Stimulated activated naive CD4-positive, alpha-beta T cell (primary cell): ENCODE measurements around the gene PSG1.
"Not testable (repeated sequence)": the region's sequence is repeated elsewhere in the genome, so short reads cannot be mapped to it uniquely, and the experiment has no call there.

Source experiments
- DNase-seq, 6 experiments: peaks; one replicate each; lab custom pipeline; 2025; lab: John Stamatoyannopoulos, UW

The PSG1 gene

GRCh38 chr19:42879613-42880012 is at the start of gene PSG1:
TSS of gene PSG1 (minus strand) at chr19:42879713. CDS start at chr19:42879581, 132 bp downstream.
- no peak for DNase-seq

GRCh38 chr19:42928896-42929295 is 49.4 kb upstream of the PSG1 start:
- no peak for DNase-seq

GRCh38 chr19:42926781-42927180 is 47.3 kb upstream of the PSG1 start:
- DNase-seq, result no peak

- not testable (repeated sequence) for DNase-seq
Measured at GRCh38 chr19:42923106-42923505, 43.6 kb upstream of the PSG1 start.

DNA sequence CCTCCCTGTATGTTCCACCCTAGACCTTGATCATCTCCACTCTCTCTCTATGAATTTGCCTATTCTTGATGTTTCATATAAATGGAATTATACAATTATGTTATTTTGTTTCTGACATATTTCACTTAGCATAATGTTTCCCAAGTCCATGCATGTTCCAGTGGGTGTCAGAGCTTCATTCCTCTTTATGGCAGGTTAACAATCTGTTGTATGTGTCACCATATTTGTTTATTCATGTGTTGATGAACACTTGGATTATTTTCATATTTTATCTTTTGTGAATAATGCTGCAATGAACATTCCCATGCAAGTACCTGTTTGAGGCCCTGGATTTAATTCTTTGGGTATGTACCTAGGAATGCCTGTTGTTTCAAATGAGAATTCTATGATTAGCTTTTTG is 41.5 kb upstream of the PSG1 start:
- not testable (repeated sequence) for DNase-seq

DNA sequence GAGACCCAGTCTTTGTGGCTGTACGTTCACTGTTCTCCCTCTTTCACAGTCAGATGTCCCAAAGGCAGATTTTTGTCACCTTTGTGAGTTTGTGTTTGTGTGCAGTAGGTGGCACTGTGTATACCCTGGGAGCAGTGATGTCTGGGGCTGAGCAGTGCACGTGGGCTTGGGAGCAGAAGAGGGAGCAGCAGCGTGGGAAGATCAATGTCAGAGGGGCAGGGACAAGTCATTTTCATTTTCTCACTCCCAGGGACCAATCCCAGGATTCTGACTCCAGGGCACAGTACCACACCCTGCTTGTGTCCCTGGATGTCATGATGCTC is 40.2 kb upstream of the PSG1 start:
- DNase-seq, result no peak

GRCh38 chr19:42919070-42919756 is 39.7 kb upstream of the PSG1 start:
- DNase-seq, result not testable (repeated sequence)

GRCh38 chr19:42918377-42919069 is 39.0 kb upstream of the PSG1 start:
- DNase-seq, result not testable (repeated sequence)

DNA sequence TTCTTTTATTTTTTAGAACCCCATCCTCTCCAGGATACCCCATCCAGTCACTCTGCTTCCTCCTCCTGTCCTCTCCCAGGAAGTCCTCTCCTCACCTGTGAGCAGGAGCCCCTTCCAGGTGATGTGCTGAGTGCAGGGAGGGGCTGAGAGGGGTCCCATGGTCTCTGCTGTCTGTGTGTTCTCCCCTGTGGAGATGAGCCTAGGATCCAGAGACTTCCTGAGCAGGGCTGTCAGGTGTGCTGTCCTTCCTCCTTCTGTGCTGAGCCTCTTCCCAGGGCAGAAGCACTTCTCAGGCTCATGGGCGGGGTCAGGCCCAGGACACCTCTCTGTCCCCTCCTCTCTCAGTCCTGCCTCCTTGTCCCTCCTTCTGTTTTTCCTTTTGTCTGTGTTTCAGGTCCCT is 38.1 kb upstream of the PSG1 start, which contains the start of gene PSG6:
PSG6 (minus strand) TSS at position 261 of the 400 bp plus-strand sequence; CDS start at position 159, 102 bp downstream.
- DNase-seq, result not testable (repeated sequence)

GRCh38 chr19:42916931-42917330 is 37.4 kb upstream of the PSG1 start:
- DNase-seq, result not testable (repeated sequence)

DNA sequence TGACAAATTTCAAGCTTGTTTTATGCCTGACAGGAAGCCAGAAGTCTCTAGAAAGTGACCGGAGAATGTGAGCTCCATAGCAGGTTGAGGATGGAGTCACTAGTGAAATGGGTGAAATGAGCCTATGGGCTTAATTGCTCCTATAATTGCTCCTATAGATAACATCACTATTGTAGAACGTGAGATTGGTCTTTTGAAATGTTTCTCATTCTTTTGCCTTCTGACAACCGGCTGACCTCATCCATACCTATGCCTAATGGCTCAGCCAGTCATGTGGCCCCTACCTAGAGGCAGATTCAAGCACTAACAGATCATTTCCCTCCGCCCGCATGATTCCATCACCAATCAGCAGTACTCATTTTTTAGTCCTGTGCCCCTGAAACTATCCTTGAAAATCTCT is 34.0 kb upstream of the PSG1 start:
- DNase-seq, result not testable (repeated sequence)

- DNase-seq, result not testable (repeated sequence)
Measured at GRCh38 chr19:42912941-42913340, 33.4 kb upstream of the PSG1 start.

GRCh38 chr19:42911731-42912130 is 32.2 kb upstream of the PSG1 start:
- not testable (repeated sequence) for DNase-seq

DNA sequence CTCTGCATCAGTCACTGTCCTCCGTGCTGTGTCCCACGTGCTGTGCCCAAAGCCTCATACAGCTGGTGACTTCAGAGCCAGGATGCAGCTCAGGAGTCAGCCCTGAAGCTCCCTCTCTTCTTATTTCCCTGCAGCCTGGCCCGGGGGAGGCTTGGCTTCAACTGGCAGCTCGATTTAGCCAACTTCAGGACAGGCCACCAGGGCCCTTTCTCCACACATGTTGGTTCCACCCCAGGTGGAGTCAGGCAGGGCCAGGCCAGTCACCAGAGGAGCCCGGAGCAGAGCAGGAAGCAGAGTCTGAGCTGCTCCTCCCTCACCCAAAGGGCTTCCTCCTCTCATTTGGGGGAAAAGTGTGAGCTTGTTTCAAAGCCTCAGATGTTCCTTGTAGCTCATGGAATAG is 26.6 kb upstream of the PSG1 start:
- DNase-seq, result not testable (repeated sequence)

GRCh38 chr19:42900561-42900960 is 21.0 kb upstream of the PSG1 start:
- DNase-seq, result not testable (repeated sequence)

DNA sequence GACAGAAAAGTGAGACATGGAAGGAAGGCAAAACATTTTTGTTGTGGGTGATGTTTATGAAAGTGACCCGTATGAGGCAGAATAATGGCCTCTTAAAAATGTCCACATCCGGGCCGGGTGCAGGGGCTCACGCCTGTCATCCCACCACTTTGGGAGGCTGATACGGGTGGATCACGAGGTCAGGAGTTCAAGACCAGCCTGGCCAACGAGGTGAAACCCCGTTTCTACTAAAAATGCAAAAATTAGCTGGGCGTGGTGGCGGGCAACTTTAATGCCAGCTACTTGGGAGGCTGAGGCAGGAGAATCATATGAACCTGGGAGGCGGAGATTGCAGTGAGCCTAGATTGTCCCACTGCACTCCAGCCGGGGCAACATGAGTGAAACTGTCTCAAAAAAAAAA is 20.2 kb upstream of the PSG1 start:
- DNase-seq, result not testable (repeated sequence)

DNA sequence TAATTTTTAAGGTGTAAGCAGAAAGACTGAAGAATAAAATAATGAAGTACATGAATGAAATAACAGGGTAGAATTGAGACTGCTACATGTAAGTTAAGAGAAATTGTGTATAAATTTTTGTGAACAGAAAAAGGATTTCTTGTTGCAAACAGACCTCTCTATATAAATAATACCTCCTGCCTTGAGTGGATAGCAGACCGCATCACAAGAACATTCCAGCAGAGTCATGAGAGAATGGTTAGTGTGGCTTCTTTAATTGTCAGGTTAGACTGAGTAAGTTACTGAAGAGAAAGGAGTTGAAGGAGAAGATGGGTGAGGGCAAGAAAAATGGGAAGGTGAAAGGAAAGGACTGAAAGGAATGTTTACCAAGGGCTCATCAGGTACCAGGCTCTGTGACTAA is 19.6 kb upstream of the PSG1 start:
- not testable (repeated sequence) for DNase-seq

- DNase-seq, result not testable (repeated sequence)
Measured at GRCh38 chr19:42898656-42899055, 19.1 kb upstream of the PSG1 start.

DNA sequence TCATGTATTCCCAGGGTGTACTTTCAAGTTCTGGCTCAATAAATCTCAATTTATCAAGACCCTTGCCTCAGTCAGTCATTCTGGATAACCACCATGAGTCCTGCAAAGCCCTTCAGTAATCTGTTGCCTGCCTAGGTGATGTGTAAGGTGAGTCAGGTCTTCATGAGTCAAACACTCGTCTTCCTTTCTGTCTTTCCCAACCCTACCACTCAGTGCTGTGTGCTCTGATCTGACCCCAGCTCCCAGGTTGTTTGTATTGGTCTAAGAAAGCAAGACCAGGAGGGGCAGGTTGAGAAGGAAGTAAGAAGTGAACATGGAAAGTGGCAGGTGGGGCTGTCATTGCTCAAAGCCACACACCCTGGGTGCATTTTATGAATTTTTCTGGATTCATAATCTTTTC is 18.2 kb upstream of the PSG1 start:
- DNase-seq, result not testable (repeated sequence)

DNA sequence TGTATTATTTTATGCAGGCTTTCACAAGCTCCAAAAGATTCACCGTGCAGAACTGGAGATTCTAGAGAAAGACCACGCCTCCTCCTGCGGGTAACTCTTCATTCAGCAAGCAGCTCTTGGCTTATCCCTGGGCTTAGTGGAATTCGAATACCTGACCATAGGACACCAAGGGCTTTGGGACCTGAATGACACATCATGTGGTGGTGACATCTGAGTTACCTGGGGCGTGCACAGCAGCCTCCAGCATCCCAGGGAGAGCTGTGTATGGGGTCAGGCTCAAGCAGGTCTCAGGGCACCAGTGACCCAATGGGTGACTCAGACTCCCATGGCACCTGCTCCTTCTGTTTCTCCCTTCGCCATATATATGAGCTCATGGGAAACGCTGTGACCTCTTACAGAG is 10.9 kb upstream of the PSG1 start:
- not testable (repeated sequence) for DNase-seq

GRCh38 chr19:42887876-42888445 is 8.4 kb upstream of the PSG1 start:
- not testable (repeated sequence) for DNase-seq

- not testable (repeated sequence) for DNase-seq
Measured at GRCh38 chr19:42882730-42883129, 3.2 kb upstream of the PSG1 start.

DNA sequence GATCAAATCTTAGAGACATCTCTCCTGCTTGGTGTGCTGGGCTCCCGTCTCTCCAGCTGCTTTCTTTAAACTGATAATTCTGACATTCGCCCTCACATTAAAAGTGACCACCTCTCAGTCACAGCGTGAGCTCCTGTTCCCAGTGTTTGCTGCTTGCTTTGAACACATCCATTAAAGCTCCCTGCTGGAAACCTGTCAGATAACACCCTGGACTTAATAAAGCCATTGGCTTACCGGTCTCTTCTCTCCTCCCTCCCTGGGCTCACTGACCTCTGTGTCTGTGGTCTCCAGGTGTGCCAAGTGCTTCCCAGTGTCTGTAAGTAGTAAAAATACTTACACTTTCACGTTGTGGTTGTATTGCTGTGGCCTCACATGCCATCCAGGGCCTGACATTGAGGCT is 2.5 kb upstream of the PSG1 start:
- not testable (repeated sequence) for DNase-seq
